Kidney (tissue), 14 donors: ENCODE data around the gene OOSP1. TPM values are rescaled to one million over a fixed set of nuclear protein-coding genes. Genes with fewer than 3 reads are reported as not detected.

ENCODE experiments used
- DNase-seq, 5 donors: peaks; one replicate each; pipeline ENCODE4 v3.0.0-alpha.2; 2013 to 2020
- FAIRE-seq: peaks from 2 replicates; lab custom pipeline; 2012; peaks lifted over from hg19 to GRCh38; lab: Jason Lieb, UNC
- H3K27ac ChIP-seq, 2 donors: one replicate each; pipeline ENCODE4 v1.7.0; 2013; ENCODE audit warnings: low read depth in 2 of 2, low read length in 2 of 2, inconsistent platforms in 1 of 2
- H3K27me3 ChIP-seq: one replicate; pipeline ENCODE4 v1.7.1; 2013; ENCODE audit warnings: low read length, inconsistent platforms; ENCODE audit not compliant: control insufficient read depth, insufficient read depth
- H3K36me3 ChIP-seq, 3 donors: one replicate each; pipeline versions ENCODE4 v1.7.0 to v1.7.1; 2013; ENCODE audit warnings: low read length in 3 of 3, control low read depth in 1 of 3, inconsistent platforms in 1 of 3; ENCODE audit not compliant: insufficient read depth in 3 of 3, control insufficient read depth in 2 of 3
- H3K4me1 ChIP-seq, 3 donors: one replicate each; pipeline versions ENCODE4 v1.7.0 to v1.7.1; 2013; ENCODE audit warnings: low read length in 3 of 3, inconsistent platforms in 1 of 3, low read depth in 1 of 3; ENCODE audit not compliant: control insufficient read depth in 2 of 3, insufficient read depth in 2 of 3
- H3K4me3 ChIP-seq, 3 donors: one replicate each; pipeline versions ENCODE4 v1.7.0 to v1.8.1; 2013; ENCODE audit warnings: low read length in 3 of 3, control low read depth in 1 of 3, inconsistent platforms in 1 of 3
- H3K9ac ChIP-seq, 3 donors: one replicate each; pipeline versions ENCODE4 v1.7.0 to v1.7.1; 2013; ENCODE audit warnings: low read length in 3 of 3, control low read depth in 1 of 3, inconsistent platforms in 1 of 3
- H3K9me3 ChIP-seq, 3 donors: one replicate each; pipeline versions ENCODE4 v1.7.0 to v1.7.1; 2013; ENCODE audit warnings: low read length in 3 of 3, control low read depth in 1 of 3, inconsistent platforms in 1 of 3; ENCODE audit not compliant: control insufficient read depth in 2 of 3, insufficient read depth in 1 of 3
- CTCF ChIP-seq: IDR thresholded peaks from 3 replicates; pipeline ENCODE4 v1.5.1; 2012; ENCODE audit warnings: mild to moderate bottlenecking, moderate library complexity, borderline replicate concordance; ENCODE audit not compliant: insufficient read depth; ENCODE audit errors: extremely low read depth
- intact Hi-C: fragments of 100-400 bp; cut with DNase I; formaldehyde crosslinking; loops from one replicate; pipeline ENCODE4 v1.11.1; 2022
- polyA plus RNA-seq: library from polyadenylated mRNA; stranded (reverse); fragments of 350-450 nt; fragmentation: Illumina TruSeq; extraction: RNeasy Lipid Tissue Mini Kit (QIAGEN cat#74804); gene quantifications from one replicate; pipeline ENCODE4 v1.2.3, GENCODE V29; 2014; ENCODE audit warnings: low read depth, low replicate concordance; ENCODE audit not compliant: insufficient read depth
- total RNA-seq: library from RNA; stranded (reverse); fragmentation: NEBNext Ultra II Directional; extraction: Animal tissue kit (Norgen Biotek cat#: 25700); gene quantifications from one replicate; pipeline ENCODE4 v1.2.1, GENCODE V29; 2021
- donor health status: control.
- donor health status: control.
- donor health status: control.
- donor health status: control.
- donor health status: control.
- donor health status: DM: yes; HTN: yes; CAD: no.
- donor health status: Normal renal cell carcinoma (clear cell type).

The OOSP1 gene
- total and polyA plus RNA-seq, 2 donors from 2014 or later = not detected

DNA sequence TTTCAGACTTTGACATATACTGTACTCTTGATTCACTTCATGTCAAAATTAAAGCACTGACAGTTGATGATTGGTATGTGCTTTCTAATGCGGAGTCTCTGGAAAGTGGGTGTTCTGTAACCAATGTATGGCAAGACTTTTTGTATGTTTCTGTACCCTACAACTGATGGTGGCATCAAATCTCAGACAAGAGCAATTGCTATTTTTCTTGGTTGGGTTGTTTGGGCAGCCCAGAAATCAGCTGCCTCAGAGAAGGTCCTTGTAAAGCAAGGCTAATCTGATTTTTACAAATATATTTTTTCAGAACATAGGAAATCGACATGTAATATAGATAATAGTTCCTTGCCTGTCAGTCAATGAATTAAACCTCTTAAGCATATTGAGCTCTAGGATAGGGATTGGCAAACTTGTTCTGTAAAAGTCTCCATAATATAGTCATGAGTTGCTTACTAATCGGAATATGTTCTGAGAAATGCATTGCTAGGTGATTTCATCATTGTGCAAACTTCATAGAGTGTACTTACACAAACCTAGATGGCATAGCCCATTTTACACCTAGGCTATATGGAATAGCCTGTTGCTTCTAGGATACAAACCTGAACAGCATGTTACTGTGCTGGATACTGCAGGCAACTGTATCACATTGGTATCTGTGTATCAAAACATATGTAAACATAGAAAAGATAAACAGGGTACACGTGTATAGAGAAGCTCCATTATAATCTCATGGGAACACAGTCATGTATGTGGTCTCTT, 15.4 kb downstream of the OOSP1 start:
- no peaks in the 10 kb centered on the region for H3K27me3 ChIP-seq
- no peak overlapping the region for H3K4me3 ChIP-seq
- DNase-seq = no peak
- intact Hi-C loops = no loop called here
- H3K9me3 ChIP-seq = no peaks in the 10 kb centered on the region
- no peak overlapping the region for H3K27ac ChIP-seq
- no peak for FAIRE-seq
- no peaks in the 10 kb centered on the region for H3K4me1 ChIP-seq
- TF ChIP-seq CTCF = no peak
- H3K9ac ChIP-seq = no peak overlapping the region
- H3K36me3 ChIP-seq = no peaks in the 10 kb centered on the region

DNA sequence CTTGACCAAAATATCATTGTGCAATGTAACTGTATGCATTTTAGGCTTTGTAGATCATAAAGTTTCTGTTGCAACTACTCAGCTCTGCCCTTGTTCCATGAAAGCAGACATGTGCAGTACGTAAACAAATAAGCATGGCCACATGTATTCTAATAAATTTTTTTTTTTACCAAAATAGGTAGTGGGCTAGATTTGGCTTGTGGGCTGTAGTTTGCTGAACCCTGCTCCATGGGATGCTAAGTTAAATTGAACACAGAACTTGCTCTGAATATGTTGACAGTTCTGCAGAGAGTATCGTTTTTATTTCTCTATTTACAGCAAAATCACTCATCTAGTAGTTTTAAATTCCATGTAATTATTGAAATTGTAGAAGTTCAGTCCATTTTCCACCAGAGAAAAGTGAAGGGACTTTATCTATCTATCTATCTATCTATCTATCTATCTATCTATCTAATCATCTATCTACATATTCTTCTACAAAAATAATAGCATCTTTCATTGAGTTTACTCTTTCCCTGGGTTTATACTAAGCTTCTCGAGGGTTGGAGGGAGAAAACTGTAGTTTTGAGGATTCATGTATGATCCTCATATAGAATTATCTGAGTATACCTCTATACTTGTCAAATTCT, 16.1 kb downstream of the OOSP1 start:
- no peak for TF ChIP-seq CTCF
- no peak overlapping the region for H3K27ac ChIP-seq
- FAIRE-seq = no peak

GRCh38 chr11:59957094-59957493, 18.9 kb downstream of the OOSP1 start:
- intact Hi-C loops = no loop called here
- Histone ChIP-seq H3K9me3 (no peaks in the 10 kb centered on the region), H3K4me1 (no peaks in the 10 kb centered on the region), H3K27ac (no peak overlapping the region), H3K9ac (no peak overlapping the region), H3K36me3 (no peaks in the 10 kb centered on the region), H3K27me3 (no peaks in the 10 kb centered on the region), H3K4me3 (no peak overlapping the region)
- DNase-seq (no peak), FAIRE-seq (no peak)
- TF ChIP-seq CTCF = no peak

More for the DNA sequence above, 16.1 kb downstream of the OOSP1 start:
- Histone ChIP-seq H3K36me3 (no peaks in the 10 kb centered on the region), H3K4me3 (no peak overlapping the region), H3K27me3 (no peaks in the 10 kb centered on the region), H3K9me3 (no peaks in the 10 kb centered on the region), H3K4me1 (no peaks in the 10 kb centered on the region), H3K9ac (no peak overlapping the region)
- intact Hi-C loops = no loop called here
- DNase-seq = no peak
